IMR-90 (cell line): ENCODE measurements around the gene OGFOD3. TPM values are rescaled to one million over a fixed set of nuclear protein-coding genes. Genes with fewer than 3 reads are reported as not detected.
"Not testable (repeated sequence)": the region's sequence is repeated elsewhere in the genome, so short reads cannot be mapped to it uniquely, and the experiment has no call there.

ENCODE experiments used
- ATAC-seq: fragments of 200-7000 bp; cut with Tn5 transposase; 2 replicates; pipeline ENCODE4 v1.9.1; 2020; ENCODE audit warnings: low read depth, mild to moderate bottlenecking, moderate library complexity
- BruUV-seq: library from RNA; stranded (reverse); fragments of 400-500 nt; replicated peaks from 2 replicates; lab custom pipeline; 2021; lab: Mats Ljungman, UMichigan
- CTCF ChIA-PET: fragments of 300-600 bp; formaldehyde crosslinking; extraction: SDS; loops from one replicate; lab custom pipeline; 2021; ENCODE audit warnings: antibody characterized with exemption; lab: Yijun Ruan, JAX
- POLR2A ChIA-PET: fragments of 300-600 bp; sonication (Branson Sonifier 250); formaldehyde crosslinking; loops from one replicate; lab custom pipeline; 2022; ENCODE audit warnings: antibody characterized with exemption; ENCODE audit not compliant: unreplicated experiment; lab: Charles Lee
- DNase-seq: peaks from one replicate; pipeline ENCODE4 v3.0.0; 2013
- H2AFZ ChIP-seq: replicated peaks from 2 replicates; pipeline ENCODE3; 2013; ENCODE audit warnings: low read length, mild to moderate bottlenecking; ENCODE audit not compliant: poor library complexity
- H2AK5ac ChIP-seq: 2 replicates; pipeline ENCODE4 v1.6.1; 2013; ENCODE audit warnings: low read depth, low read length, inconsistent platforms
- H2AK9ac ChIP-seq: replicated peaks from 2 replicates; pipeline ENCODE3; 2013; ENCODE audit warnings: mild to moderate bottlenecking, low read depth, low read length, moderate library complexity; ENCODE audit not compliant: poor library complexity
- H2BK120ac ChIP-seq: 2 replicates; pipeline ENCODE4 v1.6.1; 2013; ENCODE audit warnings: low read depth, low read length, inconsistent platforms
- H2BK15ac ChIP-seq: 3 replicates; pipeline ENCODE4 v1.6.1; 2013; ENCODE audit warnings: low read depth, low read length, inconsistent platforms
- H2BK20ac ChIP-seq: 2 replicates; pipeline ENCODE4 v1.6.1; 2013; ENCODE audit warnings: low read depth, mild to moderate bottlenecking, inconsistent platforms, low read length, moderate library complexity
- H2BK5ac ChIP-seq: 2 replicates; pipeline ENCODE4 v1.6.1; 2013; ENCODE audit warnings: mild to moderate bottlenecking, low read depth, low read length, inconsistent platforms; ENCODE audit not compliant: poor library complexity, severe bottlenecking
- H3K14ac ChIP-seq: replicated peaks from 2 replicates; pipeline ENCODE4 v1.6.1; 2013; ENCODE audit warnings: low read depth, low read length, inconsistent platforms
- H3K18ac ChIP-seq: 2 replicates; pipeline ENCODE4 v1.6.1; 2013; ENCODE audit warnings: low read depth, low read length, control low read depth
- H3K23ac ChIP-seq: 2 replicates; pipeline ENCODE4 v1.6.1; 2013; ENCODE audit warnings: low read depth, low read length, inconsistent platforms
- H3K27ac ChIP-seq: 2 replicates; pipeline ENCODE4 v1.5.1; 2013; ENCODE audit warnings: mild to moderate bottlenecking, control low read depth, low read length; ENCODE audit not compliant: insufficient read depth
- H3K27me3 ChIP-seq: 2 replicates; pipeline ENCODE4 v1.6.1; 2013; ENCODE audit warnings: low read length; ENCODE audit not compliant: control insufficient read depth, insufficient read depth
- H3K36me3 ChIP-seq: 2 replicates; pipeline ENCODE4 v1.6.1; 2013; ENCODE audit warnings: low read length, mixed read lengths; ENCODE audit not compliant: control insufficient read depth, insufficient read depth
- H3K4ac ChIP-seq: 2 replicates; pipeline ENCODE4 v1.6.1; 2013; ENCODE audit warnings: low read depth, low read length, inconsistent platforms
- H3K4me1 ChIP-seq: 2 replicates; pipeline ENCODE4 v1.6.1; 2013; ENCODE audit warnings: low read length, mixed read lengths; ENCODE audit not compliant: control insufficient read depth, insufficient read depth
- H3K4me2 ChIP-seq: 2 replicates; pipeline ENCODE4 v1.6.1; 2013; ENCODE audit warnings: low read depth, mild to moderate bottlenecking, control low read depth, low read length, moderate library complexity
- H3K4me3 ChIP-seq: 2 replicates; pipeline ENCODE4 v1.5.1; 2013; ENCODE audit warnings: low read depth, mild to moderate bottlenecking, control low read depth, low read length, moderate library complexity; ENCODE audit not compliant: insufficient read depth
- H3K56ac ChIP-seq: 2 replicates; pipeline ENCODE4 v1.6.1; 2013; ENCODE audit warnings: low read length, inconsistent platforms; ENCODE audit not compliant: insufficient read depth; ENCODE audit errors: extremely low read depth
- H3K79me1 ChIP-seq, 2 experiments: 2 replicates each; pipeline ENCODE4 v1.6.1; 2013; ENCODE audit warnings: low read length in 2 of 2, inconsistent platforms in 1 of 2, low read depth in 1 of 2
- H3K9ac ChIP-seq: 2 replicates; pipeline ENCODE4 v1.6.1; 2013; ENCODE audit warnings: low read depth, low read length, control low read depth
- H3K9me1 ChIP-seq: 2 replicates; pipeline ENCODE4 v1.6.1; 2013; ENCODE audit warnings: low read length, inconsistent platforms; ENCODE audit not compliant: insufficient read depth
- H3K9me3 ChIP-seq: 2 replicates; pipeline ENCODE4 v1.6.1; 2013; ENCODE audit warnings: low read length; ENCODE audit not compliant: control insufficient read depth, insufficient read depth
- H4K20me1 ChIP-seq: 2 replicates; pipeline ENCODE4 v1.6.1; 2013; ENCODE audit warnings: low read length, inconsistent platforms; ENCODE audit not compliant: insufficient read depth
- H4K5ac ChIP-seq: 2 replicates; pipeline ENCODE4 v1.6.1; 2013; ENCODE audit warnings: mild to moderate bottlenecking, low read depth, low read length, control low read depth
- H4K8ac ChIP-seq, 2 experiments: 2 replicates each; pipeline ENCODE4 v1.6.1; 2013; ENCODE audit warnings: low read depth in 2 of 2, low read length in 2 of 2, control low read depth in 1 of 2, inconsistent platforms in 1 of 2
- H4K91ac ChIP-seq: 2 replicates; pipeline ENCODE4 v1.6.1; 2013; ENCODE audit warnings: low read depth, low read length, inconsistent platforms; ENCODE audit not compliant: insufficient read depth
- WGBS, 2 experiments: methylation state at CpG; one replicate each; pipeline versions ENCODE4 v1.1.5 to v1.1.7; 2013; ENCODE audit warnings: missing lambda C conversion rate in 2 of 2; ENCODE audit not compliant: insufficient read length in 1 of 2; ENCODE audit errors: extremely low coverage in 2 of 2; 5-methylcytosine and 5-hydroxymethylcytosine counted together
- dilution Hi-C: fragments of 300-500 bp; cut with HindIII; formaldehyde crosslinking; loops from one replicate; pipeline ENCODE4 v1.14.3; 2018; ENCODE audit warnings: low sequenced_read_pairs; ENCODE audit not compliant: unreplicated experiment
- in situ Hi-C: fragments of 300-500 bp; cut with MboI; formaldehyde crosslinking; loops from 3 replicates; pipeline ENCODE4 v1.14.3; 2019; ENCODE audit warnings: low sequenced_read_pairs, inconsistent platforms, mixed read lengths
- intact Hi-C: fragments of 100-400 bp; cut with micrococcal nuclease; formaldehyde crosslinking; loops from 2 replicates; pipeline ENCODE4 v1.10.0; 2022
- polyA plus RNA-seq, 3 experiments: library from polyadenylated mRNA; depleted of rRNA; stranded (reverse); fragments of >200 nt; gene quantifications; 2 replicates each; pipeline ENCODE4 v1.2.3, GENCODE V29; 2012; ENCODE audit warnings: low replicate concordance in 1 of 3
- total RNA-seq: library from RNA; depleted of rRNA; stranded (reverse); fragments of >200 nt; gene quantifications from 2 replicates; pipeline ENCODE4 v1.2.3, GENCODE V29; 2012

The OGFOD3 gene
- total and polyA plus RNA-seq, 2 of the 4 experiments (the other 2 are of a cell fraction), result 25.3 to 33.4 TPM

DNA sequence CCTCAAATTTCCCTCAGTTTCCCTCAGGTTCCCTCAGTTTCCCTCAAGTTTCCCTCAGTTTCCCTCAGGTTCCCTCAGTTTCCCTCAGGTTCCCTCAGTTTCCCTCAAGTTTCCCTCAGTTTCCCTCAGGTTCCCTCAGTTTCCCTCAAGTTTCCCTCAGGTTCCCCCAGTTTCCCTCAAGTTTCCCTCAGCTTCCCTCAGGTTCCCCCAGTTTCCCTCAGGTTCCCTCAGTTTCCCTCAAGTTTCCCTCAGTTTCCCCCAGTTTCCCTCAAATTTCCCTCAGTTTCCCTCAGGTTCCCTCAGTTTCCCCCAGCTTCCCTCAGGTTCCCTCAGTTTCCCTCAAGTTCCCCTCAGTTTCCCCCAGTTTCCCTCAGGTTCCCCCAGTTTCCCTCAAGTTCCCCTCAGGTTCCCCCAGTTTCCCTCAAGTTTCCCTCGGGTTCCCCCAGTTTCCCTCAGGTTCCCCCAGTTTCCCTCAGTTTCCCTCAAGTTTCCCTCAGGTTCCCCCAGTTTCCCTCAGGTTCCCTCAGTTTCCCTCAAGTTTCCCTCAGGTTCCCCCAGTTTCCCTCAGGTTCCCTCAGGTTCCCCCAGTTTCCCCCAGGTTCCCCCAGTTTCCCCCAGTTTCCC, 58.8 kb downstream of the OGFOD3 start:
- H4K20me1 ChIP-seq, H3K23ac ChIP-seq, DNase-seq, H3K27ac ChIP-seq, H2BK5ac ChIP-seq, H2AK9ac ChIP-seq, BruUV-seq, H3K4me3 ChIP-seq, H2BK15ac ChIP-seq, H2BK20ac ChIP-seq, ATAC-seq, H3K18ac ChIP-seq, H4K5ac ChIP-seq, POLR2A ChIA-PET, H2AFZ ChIP-seq, dilution Hi-C loops, H4K8ac ChIP-seq, H3K79me1 ChIP-seq, H3K4me2 ChIP-seq, H3K14ac ChIP-seq, H3K9me1 ChIP-seq, H4K91ac ChIP-seq, H3K56ac ChIP-seq, H3K4ac ChIP-seq, H3K9ac ChIP-seq, intact Hi-C loops, H2BK120ac ChIP-seq, H2AK5ac ChIP-seq, H3K4me1 ChIP-seq, H3K9me3 ChIP-seq, CTCF ChIA-PET, H3K36me3 ChIP-seq: not testable (repeated sequence)
- in situ Hi-C loops, result loop anchor here (10.0 kb wide), 2 partner anchors 195 to 415 kb away; no protein-coding TSS in a partner anchor
- WGBS, 2 experiments, result no CpG with 5 or more reads among the region's 1 CpG
- peaks cover 28% of the 10 kb centered on the region; the same call in 1 of the 2 replicates for H3K27me3 ChIP-seq
